Measurements from ENCODE around the gene RARB. TPM values are rescaled to one million over a fixed set of nuclear protein-coding genes. Genes with fewer than 3 reads are reported as not detected.
A peak's percentile ranks its signal among the peaks of the same experiment; 100 is the strongest.

RARB gene
- total RNA-seq, 1 donor from 2014 or later = 15.2 TPM

DNA sequence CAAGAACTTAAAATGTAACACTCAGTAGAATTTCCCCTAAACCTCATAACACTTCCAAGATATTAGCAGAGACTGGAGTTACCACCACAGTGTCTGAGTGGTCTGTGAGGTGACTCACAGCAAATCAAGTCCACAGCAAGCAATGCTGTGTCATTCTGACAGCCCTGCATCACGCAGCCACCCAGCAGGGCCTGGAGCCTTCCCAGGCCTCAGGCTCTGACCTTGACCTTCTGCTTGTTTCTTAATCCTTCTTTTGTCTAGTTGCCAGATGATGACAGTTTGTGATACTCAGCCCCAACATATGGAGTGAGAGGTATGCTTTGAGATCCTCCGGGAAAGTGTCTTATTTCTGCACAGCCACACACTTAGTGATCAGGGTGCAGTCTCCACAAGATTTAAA lies 154.2 kb downstream of the RARB start:
- intact Hi-C loops (cut with DNase I) = no loop called here
- DNase-seq (ENCODE audit: low spot score) (no peak), ATAC-seq (no peak)

DNA sequence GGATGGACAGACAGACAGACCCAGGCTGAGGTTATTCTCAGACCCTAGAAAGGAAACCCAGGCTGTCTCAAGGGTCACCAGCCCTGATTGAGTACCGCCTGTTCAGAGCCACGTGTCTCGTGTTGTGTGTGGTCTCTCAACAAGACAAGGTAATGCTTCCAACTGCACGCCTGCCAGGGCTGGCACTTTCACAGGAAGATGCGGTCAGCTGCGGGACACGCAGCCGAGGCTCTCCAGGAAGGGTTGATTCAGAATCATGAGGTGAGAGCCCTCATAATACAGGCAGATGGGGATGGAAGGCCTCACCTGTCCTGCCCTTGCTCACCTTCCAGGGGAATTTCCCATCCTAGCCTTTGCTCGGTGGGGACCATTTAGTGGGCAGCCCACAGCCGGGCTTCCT lies 155.3 kb downstream of the RARB start:
- ATAC-seq (no peak), DNase-seq (ENCODE audit: low spot score) (no peak)
- intact Hi-C loops (cut with DNase I) = no loop called here

DNA sequence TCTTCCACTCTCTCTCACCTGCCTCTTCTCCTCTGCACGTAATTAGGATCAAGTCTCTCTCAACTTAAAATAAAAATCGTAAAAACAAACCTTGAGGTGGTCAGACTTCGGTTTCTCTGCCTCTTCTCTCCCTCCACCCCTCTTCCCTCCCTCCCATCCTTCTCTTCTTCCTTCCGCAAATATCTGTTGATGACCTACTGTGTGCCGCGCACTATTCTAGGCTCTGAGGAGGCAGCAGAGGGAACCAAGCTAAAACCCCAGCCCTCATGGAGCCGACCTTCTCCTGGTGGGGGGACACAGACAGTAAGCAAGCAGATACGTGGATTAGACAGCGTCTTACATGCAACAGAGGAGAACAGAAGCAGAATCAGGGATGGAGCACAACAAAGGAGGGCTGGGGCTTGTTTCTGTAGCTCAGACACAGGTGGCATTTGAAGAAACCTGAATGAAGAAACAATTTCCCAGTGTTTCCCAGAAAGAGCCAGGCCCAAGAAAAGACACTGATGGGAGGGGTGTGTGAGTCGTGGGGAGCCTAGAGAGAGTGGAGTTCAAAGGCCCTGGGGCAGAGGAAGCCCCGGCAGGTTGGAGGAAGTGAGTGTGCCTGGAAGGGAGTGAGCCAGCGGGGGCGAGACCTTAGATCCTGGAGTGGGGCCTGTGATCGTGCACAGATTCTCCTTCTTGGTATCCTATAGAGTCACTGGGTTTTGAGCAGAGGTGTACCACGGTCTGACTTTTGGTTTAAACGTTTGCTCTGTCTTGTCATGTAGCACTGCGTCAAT lies 156.1 kb downstream of the RARB start:
- DNase-seq (ENCODE audit: low spot score) (no peak), ATAC-seq (no peak)
- intact Hi-C loops (cut with DNase I) = no loop called here

DNA sequence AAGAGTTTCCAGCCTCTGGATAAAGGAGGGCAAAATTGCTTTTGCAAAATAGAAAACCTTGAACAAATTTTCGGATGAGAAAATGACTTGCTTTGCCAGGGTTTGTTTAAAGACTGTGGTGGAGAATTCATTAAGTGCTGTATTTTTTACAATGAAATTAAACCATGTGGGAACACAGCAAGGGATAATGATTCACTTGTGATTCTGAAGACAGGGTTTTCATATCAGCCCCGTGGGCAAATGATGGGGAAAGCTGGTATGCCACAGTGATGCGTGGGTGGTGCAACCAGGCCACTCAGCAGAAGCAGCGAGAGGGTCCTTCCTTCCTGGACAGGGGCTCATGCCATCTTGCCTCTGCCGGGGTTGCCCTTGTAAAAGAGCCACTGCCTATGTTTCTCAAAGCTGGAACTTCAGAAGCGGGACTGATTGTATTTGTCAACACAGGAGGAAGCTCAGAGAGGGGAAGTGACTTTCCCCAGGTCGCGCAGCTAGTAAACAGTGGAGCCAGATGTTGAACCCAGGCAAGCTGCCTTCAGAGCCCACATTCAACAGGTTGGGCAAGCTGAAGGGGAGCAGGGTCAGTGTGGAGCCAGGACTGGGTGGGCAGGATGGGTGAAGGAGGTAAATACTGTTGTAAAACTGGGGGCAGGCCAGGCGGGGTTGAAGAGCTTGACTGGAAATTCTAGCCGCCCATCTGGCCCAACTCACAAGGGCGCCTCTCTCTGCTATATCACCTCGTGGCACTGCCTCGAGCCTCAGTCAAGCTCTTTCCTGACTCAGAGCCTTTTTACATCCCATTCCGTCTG lies 157.5 kb downstream of the RARB start:
- DNase-seq (ENCODE audit: low spot score) (no peak), ATAC-seq (no peak)
- intact Hi-C loops (cut with DNase I) = no loop called here

DNA sequence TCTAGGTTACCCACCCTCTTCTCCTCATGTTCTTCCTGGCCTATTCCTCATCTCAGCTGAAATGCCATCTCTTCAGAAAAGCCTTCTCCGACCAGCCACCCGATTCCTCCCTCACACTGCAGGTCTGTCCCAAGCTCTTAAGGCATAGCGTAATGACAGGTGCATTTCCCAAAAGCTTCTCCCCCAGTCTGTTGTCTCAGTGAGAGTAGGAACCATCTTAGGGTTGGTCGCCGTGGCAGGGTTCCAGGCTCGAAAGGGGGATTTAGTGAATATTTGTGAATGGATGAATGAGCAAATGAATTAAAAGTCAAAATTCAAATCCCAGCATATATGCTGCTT lies 158.1 kb downstream of the RARB start:
- no peak for ATAC-seq
- DNase-seq (ENCODE audit: low spot score) = no peak
- intact Hi-C loops (cut with DNase I) = no loop called here

DNA sequence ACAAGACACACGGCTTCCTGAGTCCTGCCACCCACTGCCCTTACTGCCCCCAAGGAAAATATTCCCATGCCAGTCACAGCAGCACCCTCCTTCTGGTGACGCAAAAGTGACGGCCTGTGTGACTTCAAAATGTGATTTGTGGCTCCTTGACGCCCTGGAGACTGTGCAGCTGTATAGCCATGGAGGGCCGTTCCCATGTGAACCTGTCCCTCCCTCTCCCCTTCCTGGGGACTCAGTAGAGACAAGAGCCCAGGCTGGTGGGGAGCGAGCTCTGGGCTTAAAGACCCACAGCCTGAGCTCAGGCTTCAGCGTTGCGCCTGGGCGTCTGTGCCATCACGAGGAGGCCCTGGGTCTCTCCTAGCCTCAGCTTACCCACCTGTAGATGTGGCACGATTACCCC lies 158.5 kb downstream of the RARB start:
- intact Hi-C loops (cut with DNase I) = no loop called here
- DNase-seq (ENCODE audit: low spot score) (no peak), ATAC-seq (no peak)

DNA sequence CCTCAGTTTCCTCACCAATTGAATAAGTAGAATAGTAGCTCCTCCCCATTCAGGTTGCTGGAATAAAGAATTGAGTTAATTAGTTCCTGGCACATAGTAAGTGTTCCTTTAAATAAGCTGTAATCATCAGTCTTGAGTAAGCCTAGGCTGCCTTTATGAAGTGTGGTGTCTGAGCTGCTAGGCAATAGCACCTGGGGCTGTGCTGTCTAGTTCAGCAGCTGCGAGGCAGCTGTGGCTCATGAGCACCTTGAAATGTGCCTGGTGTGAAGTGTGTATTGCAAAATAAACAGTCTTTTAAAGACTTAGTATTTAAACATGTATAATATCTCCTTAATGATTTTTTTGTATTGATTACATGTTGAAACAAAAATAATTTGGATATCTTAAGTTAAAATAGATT lies 159.0 kb downstream of the RARB start:
- intact Hi-C loops (cut with DNase I) = no loop called here
- DNase-seq (ENCODE audit: low spot score) = no peak
- no peak for ATAC-seq

DNA sequence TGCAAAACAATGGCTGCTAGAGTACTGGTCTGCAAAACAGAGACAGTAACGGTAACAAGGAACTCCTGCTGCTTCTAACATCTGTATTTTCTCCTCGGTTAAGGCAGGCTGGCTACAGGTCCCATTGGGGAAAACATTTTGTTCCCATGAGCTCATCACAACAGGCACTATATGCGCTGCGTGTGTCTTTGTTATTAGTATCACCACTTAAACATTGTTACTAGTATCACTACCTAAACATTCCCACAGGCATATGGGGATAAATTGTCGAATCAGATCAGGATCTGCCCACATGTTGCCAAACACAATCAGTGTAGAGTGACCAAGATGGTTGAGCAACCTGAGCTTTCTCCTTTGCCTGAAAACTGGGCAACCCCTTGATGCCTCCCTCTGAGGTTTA lies 159.5 kb downstream of the RARB start:
- no peak for DNase-seq (ENCODE audit: low spot score)

DNA sequence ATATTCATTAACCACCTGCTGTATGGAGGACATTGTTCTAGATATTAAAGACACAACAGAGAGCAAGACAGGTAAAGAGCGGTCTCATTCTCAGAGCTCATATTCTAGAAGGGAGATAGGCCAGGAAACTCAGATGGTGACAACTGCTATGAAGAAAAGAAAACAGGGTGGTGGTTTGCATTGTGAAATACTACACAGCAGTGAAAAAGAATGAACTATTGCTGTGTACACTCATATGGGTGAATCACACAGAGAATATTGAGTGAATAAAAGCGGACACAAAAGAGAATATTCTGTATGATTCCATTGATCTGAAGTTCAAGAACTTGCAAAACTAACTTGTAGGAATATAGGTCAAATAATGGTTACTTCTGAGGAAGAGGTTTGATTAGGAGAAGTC lies 159.9 kb downstream of the RARB start:
- no peak for DNase-seq (ENCODE audit: low spot score)
- intact Hi-C loops (cut with DNase I) = no loop called here
- no peak for ATAC-seq

More for the DNA sequence above, 159.5 kb downstream of the RARB start:
- ATAC-seq = no peak
- intact Hi-C loops (cut with DNase I) = no loop called here

DNA sequence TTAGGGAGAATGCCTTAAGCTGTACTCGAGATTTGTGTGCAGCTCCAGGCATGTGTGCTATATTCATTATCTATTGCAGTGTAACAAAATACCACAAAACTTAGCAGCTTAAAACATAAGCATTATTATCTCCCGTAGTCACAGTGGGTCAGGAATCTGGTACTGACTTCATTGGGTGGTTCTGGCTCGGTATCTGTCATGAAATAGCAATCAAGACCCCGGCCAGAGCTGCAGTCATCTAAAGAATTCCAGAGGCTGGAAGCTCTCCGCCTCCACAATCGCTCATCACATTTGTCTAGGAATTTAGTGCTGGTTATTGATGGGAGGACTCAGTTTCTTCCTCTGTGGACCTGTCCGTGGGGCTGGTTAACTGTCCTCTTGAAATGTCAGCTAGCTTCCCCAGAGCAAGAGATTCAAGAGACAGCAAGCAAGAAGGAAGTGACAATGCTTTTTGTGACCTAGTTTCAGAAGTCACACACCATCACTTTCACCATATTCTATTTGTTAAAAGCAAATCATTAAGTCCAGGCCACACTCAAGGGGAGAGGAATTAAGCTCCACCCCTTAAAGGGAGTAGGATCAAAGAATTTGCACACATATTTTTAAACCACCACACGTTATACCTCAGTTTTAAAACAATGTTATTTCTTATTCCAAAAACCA lies 160.5 kb downstream of the RARB start:
- no peak for DNase-seq (ENCODE audit: low spot score)
- ATAC-seq = no peak
- intact Hi-C loops (cut with DNase I) = no loop called here

DNA sequence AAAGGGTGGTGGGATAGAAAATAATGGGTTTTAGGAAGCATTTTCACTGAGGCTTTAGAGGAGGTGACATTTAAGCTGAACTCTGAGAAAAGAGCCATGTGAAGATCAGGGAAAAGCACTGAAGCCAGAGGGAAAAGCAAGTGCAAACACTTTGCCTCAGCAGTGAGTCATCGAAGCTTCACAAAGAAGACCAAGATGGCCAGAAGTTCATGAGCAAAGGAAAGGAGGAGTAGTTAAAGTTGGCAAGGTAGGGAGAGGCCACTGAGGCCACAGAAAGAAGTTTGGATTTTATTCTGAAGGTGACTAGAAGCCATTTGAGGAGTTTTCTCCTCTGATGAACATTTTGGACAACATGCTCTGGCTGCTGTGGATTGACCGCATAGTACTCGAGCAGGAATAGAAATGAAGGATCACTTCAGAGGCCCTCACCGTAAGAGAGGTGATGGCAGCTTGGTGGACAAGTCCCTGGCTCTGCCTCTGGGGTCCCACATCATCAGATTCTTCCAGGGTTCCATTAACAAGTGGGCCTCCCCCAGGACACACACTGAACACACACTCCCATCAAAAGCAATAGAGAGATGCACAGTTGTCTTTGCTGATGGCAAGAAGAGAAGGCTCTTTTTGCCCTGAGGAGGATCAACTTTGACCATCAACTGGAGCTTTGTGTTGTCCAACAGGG lies 161.2 kb downstream of the RARB start:
- ATAC-seq = no peak
- intact Hi-C loops (cut with DNase I) = no loop called here
- DNase-seq (ENCODE audit: low spot score) = no peak

DNA sequence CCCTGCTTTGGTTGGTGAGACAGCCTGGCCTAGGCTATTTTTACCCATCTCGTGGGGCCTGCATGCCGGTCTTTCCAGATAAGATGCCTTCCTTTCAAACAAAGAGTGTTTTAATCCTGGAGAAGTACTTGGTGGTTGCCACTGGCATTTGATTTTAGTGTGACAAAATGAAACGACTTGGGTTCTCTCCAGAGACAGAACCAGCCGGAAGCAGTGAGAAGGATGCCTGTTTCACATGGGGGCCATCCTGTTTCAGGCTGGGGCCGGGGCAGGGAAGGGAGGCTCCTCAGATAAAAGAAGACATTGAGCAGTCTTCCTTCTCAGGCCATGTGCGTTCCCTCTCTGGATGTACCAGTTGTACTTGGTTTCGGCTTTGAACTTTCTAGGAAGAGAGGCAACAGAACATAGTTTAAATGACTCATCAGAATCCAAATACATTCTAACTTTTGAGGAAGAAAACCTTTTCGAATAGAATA lies 161.8 kb downstream of the RARB start:
- ATAC-seq (no peak), DNase-seq (ENCODE audit: low spot score) (no peak)
- intact Hi-C loops (cut with DNase I) = loop anchor here (10.0 kb wide), 1 partner anchor 165 kb away; the partner anchor contains the start of gene RARB

DNA sequence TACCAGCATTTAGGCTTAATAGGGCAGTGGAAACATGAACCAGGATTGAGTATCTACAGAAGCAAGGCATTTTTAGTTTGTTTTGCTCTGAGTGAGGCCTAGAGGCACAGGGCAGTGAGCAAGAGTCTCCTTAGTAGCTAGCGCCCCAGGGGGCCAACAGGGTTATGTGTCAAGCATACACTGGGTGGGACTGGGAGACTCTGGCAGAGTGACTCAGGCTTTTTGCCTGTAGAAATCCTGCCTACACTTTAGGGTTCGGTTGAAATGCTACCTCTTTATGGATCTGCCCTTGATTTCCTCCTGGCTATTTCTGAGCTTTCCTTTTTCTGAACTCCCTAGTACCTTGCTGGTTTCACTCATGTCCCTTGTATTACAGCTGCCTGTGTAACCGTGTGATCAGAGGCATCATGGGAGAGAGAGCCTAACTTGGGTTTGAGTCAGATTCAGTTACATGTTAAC lies 164.5 kb downstream of the RARB start:
- DNase-seq (ENCODE audit: low spot score) (no peak), ATAC-seq (peak; percentile 75)
- intact Hi-C loops (cut with DNase I) = loop anchor here (10.0 kb wide), 1 partner anchor 168 kb away; the partner anchor contains the start of gene RARB

DNA sequence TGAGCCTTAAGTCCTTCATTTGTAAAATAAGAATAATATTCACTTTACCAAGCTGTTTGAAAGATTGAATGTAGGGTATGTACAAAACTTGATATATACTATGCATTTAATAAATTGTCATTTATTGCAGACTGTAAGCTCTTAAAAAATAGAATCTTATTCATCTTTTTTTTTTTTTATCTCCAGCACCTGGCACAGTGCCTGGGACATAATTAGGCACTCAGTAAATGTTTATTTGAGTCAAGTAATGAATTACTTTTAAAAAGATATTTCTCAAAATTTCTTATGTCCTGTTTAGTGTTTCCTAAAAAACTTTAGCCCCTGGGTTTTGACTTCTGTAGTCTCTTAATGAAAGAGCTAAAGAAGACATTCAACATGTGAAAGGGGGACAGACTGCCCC lies 164.9 kb downstream of the RARB start:
- no peak for ATAC-seq
- no peak for DNase-seq (ENCODE audit: low spot score)
- intact Hi-C loops (cut with DNase I) = loop anchor here (10.0 kb wide), 1 partner anchor 168 kb away; the partner anchor contains the start of gene RARB

DNA sequence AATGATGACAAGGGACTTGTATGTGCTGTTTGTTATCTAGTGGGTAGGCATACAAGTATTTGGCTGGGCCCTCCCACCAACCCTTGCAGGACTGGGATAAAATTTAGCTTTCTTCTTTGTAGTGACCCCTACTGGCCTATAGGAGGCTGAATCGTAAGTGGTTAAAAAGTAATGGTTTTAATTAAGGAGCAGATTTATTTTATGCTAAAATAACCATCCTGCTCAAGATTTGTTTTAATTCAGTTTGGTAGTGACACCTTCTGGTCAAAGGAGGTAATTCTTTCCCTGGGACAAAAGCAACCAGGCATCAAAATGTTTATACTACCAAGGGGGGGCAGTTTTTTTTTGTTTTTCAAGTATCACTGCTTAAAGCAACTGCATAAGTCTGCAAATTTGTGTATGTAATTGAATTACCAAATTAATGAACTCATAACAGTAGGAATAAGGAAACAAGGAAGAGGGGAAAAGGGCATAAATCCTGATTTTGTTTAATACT lies 166.0 kb downstream of the RARB start:
- intact Hi-C loops (cut with DNase I) = loop anchor here (10.0 kb wide), 1 partner anchor 169 kb away; the partner anchor contains the start of gene RARB
- no peak for DNase-seq (ENCODE audit: low spot score)
- ATAC-seq = peak; percentile 72

DNA sequence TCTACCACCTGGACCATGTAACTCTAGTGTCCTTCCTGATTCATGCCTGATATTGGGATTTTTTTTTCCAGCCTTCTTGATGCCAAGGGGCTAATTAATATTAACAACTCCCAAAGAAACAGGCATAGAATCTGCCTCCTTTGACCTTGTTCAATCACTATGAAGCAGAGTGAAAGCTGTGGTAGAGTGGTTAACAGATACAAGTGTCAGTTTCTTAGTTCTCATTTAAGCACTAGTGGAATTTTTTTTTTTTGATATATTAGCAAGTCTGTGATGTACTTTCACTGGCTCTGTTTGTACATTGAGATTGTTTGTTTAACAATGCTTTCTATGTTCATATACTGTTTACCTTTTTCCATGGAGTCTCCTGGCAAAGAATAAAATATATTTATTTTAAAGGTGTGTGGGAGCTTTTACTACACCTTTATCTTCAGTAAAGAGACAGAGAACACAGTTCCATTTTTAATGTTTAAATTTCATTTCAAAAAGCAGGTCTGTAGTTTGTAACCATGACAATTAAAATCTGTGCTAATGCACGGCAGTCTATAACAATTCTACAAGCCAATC lies 169.6 kb downstream of the RARB start:
- intact Hi-C loops (cut with DNase I) = loop anchor here (10.0 kb wide), 1 partner anchor 173 kb away; the partner anchor contains the start of gene RARB
- no peak for ATAC-seq
- no peak for DNase-seq (ENCODE audit: low spot score)

DNA sequence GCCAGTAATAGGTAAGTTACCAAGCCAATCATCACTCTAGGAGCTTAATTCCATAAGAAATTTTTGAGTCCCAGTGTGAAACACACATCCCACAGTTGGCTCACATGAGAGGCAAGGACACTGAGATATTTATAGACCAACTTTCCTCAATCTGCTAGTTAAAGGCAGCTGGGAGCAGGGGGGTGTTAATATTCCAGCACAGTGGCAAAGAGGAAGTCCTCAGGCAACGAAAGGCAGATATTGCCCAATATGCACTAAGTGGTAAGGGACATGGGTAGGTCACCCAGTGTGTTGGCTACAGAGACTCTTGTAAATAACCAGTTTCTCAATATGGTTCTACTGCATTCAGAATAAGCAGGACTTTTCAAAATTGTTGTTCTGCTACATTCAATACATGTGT lies 175.6 kb downstream of the RARB start:
- DNase-seq (ENCODE audit: low spot score) = no peak
- ATAC-seq = peak; percentile 81
- intact Hi-C loops (cut with DNase I) = no loop called here

DNA sequence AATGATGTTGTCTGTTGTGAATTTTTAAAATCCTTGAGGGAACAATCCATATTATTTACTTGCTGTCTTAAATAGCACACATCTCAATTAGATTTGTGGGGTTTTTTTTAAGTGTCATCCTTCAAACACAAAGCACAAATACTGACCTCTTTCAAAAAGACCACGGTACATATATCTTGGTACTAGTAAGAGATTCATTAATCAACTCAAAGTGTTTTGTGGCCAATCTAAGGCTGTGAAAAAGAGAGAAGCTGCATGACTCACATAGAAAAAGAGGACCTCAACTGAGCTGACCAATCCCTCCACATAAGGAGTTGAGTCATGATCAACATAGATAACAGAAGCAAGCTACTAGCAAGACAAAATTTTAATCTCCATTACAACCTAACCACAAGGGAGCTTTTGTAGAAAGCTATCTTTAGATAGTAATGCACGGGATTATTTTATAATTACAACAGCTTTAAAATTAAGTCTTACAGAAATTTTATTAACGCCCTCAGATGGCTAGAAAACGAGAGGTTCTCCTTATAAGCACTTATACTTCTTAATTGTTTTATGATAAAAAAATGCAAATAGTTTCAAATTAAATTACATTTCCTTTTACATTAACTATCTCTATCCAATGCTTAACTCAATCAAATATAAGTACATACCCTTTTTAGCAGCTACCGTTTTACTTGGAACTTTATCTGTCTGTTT lies 176.2 kb downstream of the RARB start:
- intact Hi-C loops (cut with DNase I) = no loop called here
- ATAC-seq (peak; percentile 52), DNase-seq (ENCODE audit: low spot score) (no peak)

All from sciatic nerve (tissue), 2 donors.